SK-N-SH (cell line): ENCODE measurements around the gene GABRB2. TPM values are rescaled to one million over a fixed set of nuclear protein-coding genes. Genes with fewer than 3 reads are reported as not detected.
"Not testable (repeated sequence)": the region's sequence is repeated elsewhere in the genome, so short reads cannot be mapped to it uniquely, and the experiment has no call there.

Experiments used
- CTCF ChIA-PET: fragments of 300-600, 350-600 bp; formaldehyde crosslinking; extraction: SDS; loops from one replicate; lab custom pipeline; 2021; lab: Yijun Ruan, JAX
- POLR2A ChIA-PET: fragments of 350-600 bp; sonication (Branson Sonifier 250); formaldehyde crosslinking; extraction: SDS; loops from one replicate; lab custom pipeline; 2020; ENCODE audit warnings: antibody characterized with exemption, inconsistent platforms; lab: Yijun Ruan, JAX
- DNase-seq: peaks from one replicate; pipeline ENCODE4 v3.0.0; 2012
- H2AFZ ChIP-seq: fragments of 200-600 bp; sonication (generic); 2 replicates; pipeline ENCODE4 v1.8.1; 2016; ENCODE audit warnings: antibody characterized with exemption, mild to moderate bottlenecking, low read depth
- H3F3A ChIP-seq: fragments of 200-600 bp; sonication (generic); replicated peaks from 2 replicates; pipeline ENCODE3; 2016; ENCODE audit warnings: antibody characterized with exemption, mild to moderate bottlenecking; ENCODE audit not compliant: insufficient read depth
- H3K27ac ChIP-seq, 2 experiments: fragments of 200-500 bp in 1 of 2; fragments of 200-600 bp in 1 of 2; sonication (Bioruptor generic) in 1 of 2; sonication (generic), shearing (Covaris generic) in 1 of 2; 2 replicates each; pipeline versions ENCODE4 v1.5.1 to v1.6.1; 2014 to 2016; ENCODE audit warnings: low read depth in 2 of 2, inconsistent platforms in 1 of 2, low read length in 1 of 2, mild to moderate bottlenecking in 1 of 2, mixed read lengths in 1 of 2
- H3K27me3 ChIP-seq: fragments of 200-600 bp; sonication (generic), shearing (Covaris generic); 2 replicates; pipeline ENCODE4 v1.6.1; 2016; ENCODE audit warnings: mixed run types; ENCODE audit not compliant: insufficient read depth
- H3K36me3 ChIP-seq, 2 experiments: fragments of 200-500 bp in 1 of 2; fragments of 200-600 bp in 1 of 2; sonication (Bioruptor generic) in 1 of 2; sonication (generic) in 1 of 2; replicated peaks in 1 of 2; 2 replicates each; pipeline versions ENCODE3 to v1.5.1; 2014 to 2016; ENCODE audit warnings: low read length in 1 of 2, mild to moderate bottlenecking in 1 of 2; ENCODE audit not compliant: insufficient read depth in 2 of 2, control insufficient read depth in 1 of 2
- H3K4me1 ChIP-seq, 2 experiments: fragments of 200-500 bp in 1 of 2; fragments of 200-600 bp in 1 of 2; sonication (Bioruptor generic) in 1 of 2; sonication (generic), shearing (Covaris generic) in 1 of 2; 2 replicates each; pipeline versions ENCODE4 v1.5.1 to v1.6.1; 2014 to 2016; ENCODE audit warnings: low read depth in 1 of 2, low read length in 1 of 2, mixed run types in 1 of 2; ENCODE audit not compliant: insufficient read depth in 2 of 2, control insufficient read depth in 1 of 2
- H3K4me2 ChIP-seq: fragments of 200-600 bp; sonication (generic), shearing (Covaris generic); 2 replicates; pipeline ENCODE4 v1.6.1; 2017; ENCODE audit warnings: mixed run types
- H3K4me3 ChIP-seq, 2 experiments: fragments of 200-500 bp in 1 of 2; fragments of 200-600 bp in 1 of 2; sonication (Bioruptor generic) in 1 of 2; sonication (generic), shearing (Covaris generic) in 1 of 2; 2 replicates each; pipeline versions ENCODE4 v1.5.1 to v1.8.1; 2014 to 2016; ENCODE audit warnings: low read depth in 2 of 2, inconsistent platforms in 1 of 2, low read length in 1 of 2, mild to moderate bottlenecking in 1 of 2, mixed read lengths in 1 of 2, moderate library complexity in 1 of 2
- H3K79me2 ChIP-seq: fragments of 200-600 bp; sonication (generic); 2 replicates; pipeline ENCODE4 v1.8.1; 2017; ENCODE audit warnings: mild to moderate bottlenecking; ENCODE audit not compliant: insufficient read depth
- H3K9ac ChIP-seq: fragments of 200-600 bp; sonication (generic); 2 replicates; pipeline ENCODE4 v1.6.1; 2017; ENCODE audit warnings: mixed run types
- H3K9me2 ChIP-seq: fragments of 200-600 bp; sonication (generic); 2 replicates; pipeline ENCODE4 v1.6.1; 2017; ENCODE audit warnings: mixed run types
- H3K9me3 ChIP-seq: fragments of 200-600 bp; sonication (generic); 2 replicates; pipeline ENCODE4 v1.6.1; 2017; ENCODE audit warnings: mixed run types, mild to moderate bottlenecking, moderate library complexity
- H4K20me1 ChIP-seq: fragments of 200-600 bp; sonication (generic); 2 replicates; pipeline ENCODE4 v1.6.1; 2017; ENCODE audit warnings: mild to moderate bottlenecking, mixed run types; ENCODE audit not compliant: insufficient read depth
- CTCF ChIP-seq: fragments of 200-600 bp; sonication (generic); IDR thresholded peaks from 2 replicates; pipeline ENCODE4 v1.6.1; 2017; ENCODE audit warnings: antibody characterized with exemption, mild to moderate bottlenecking, moderate library complexity
- EP300 ChIP-seq, 2 experiments: IDR thresholded peaks; 2 replicates each; pipeline versions ENCODE4 v1.4.0 to v1.6.1; 2012; ENCODE audit warnings: borderline replicate concordance in 1 of 2, low read depth in 1 of 2, low read length in 1 of 2
- EZH2phosphoT487 ChIP-seq: fragments of 200-600 bp; sonication (generic); IDR thresholded peaks from 2 replicates; pipeline ENCODE4 v1.6.1; 2017; ENCODE audit warnings: low read depth, mixed run types, mild to moderate bottlenecking, antibody characterized with exemption, moderate library complexity, borderline replicate concordance
- FOSL2 ChIP-seq: IDR thresholded peaks from 2 replicates; pipeline ENCODE4 v1.4.0; 2012; ENCODE audit warnings: low read depth, mild to moderate bottlenecking, moderate library complexity, borderline replicate concordance
- FOXJ3 ChIP-seq: sonication (generic); formaldehyde crosslinking; IDR thresholded peaks from 2 replicates; pipeline ENCODE4 v1.5.1; 2020; ENCODE audit warnings: mild to moderate bottlenecking, missing genetic modification reagents
- GABPA ChIP-seq: IDR thresholded peaks from 2 replicates; pipeline ENCODE4 v1.4.0; 2012; ENCODE audit warnings: low read depth, mild to moderate bottlenecking
- MXI1 ChIP-seq: IDR thresholded peaks from 2 replicates; pipeline ENCODE4 v1.6.1; 2012; ENCODE audit warnings: mild to moderate bottlenecking, low read depth, low read length, improper control_type of control experiment
- NRF1 ChIP-seq: IDR thresholded peaks from 2 replicates; pipeline ENCODE4 v1.6.1; 2012; ENCODE audit warnings: low read depth, mild to moderate bottlenecking, low read length
- POLR2AphosphoS5 ChIP-seq: IDR thresholded peaks from 2 replicates; pipeline ENCODE4 v1.6.1; 2012; ENCODE audit warnings: low read depth, low read length
- RAD21 ChIP-seq: IDR thresholded peaks from 2 replicates; pipeline ENCODE4 v1.6.1; 2012; ENCODE audit warnings: mild to moderate bottlenecking, low read length
- RFX5 ChIP-seq: IDR thresholded peaks from 2 replicates; pipeline ENCODE4 v1.6.1; 2012; ENCODE audit warnings: mild to moderate bottlenecking, improper control_type of control experiment, low read length
- TCF12 ChIP-seq: IDR thresholded peaks from 2 replicates; pipeline ENCODE4 v1.4.0; 2012
- ZBTB33 ChIP-seq: IDR thresholded peaks from 2 replicates; pipeline ENCODE4 v1.4.0; 2012; ENCODE audit warnings: low read depth, borderline replicate concordance
- WGBS: methylation state at CpG from one replicate; pipeline ENCODE4 v1.1.6; 2017; ENCODE audit warnings: low lambda C conversion rate; 5-methylcytosine and 5-hydroxymethylcytosine counted together
- polyA plus RNA-seq, 3 experiments: library from polyadenylated mRNA; depleted of rRNA; stranded (reverse); fragments of >200 nt; gene quantifications; 2 replicates each; pipeline ENCODE4 v1.2.3, GENCODE V29; 2012
- TF ChIP-seq, protein P1 (sequence below): IDR thresholded peaks from 2 replicates; pipeline ENCODE4 v1.6.1; 2012; ENCODE audit warnings: mild to moderate bottlenecking, low read depth, low read length, moderate library complexity
- TF ChIP-seq, protein P2 (sequence below): IDR thresholded peaks from 2 replicates; pipeline ENCODE4 v1.4.0; 2012; ENCODE audit warnings: low read depth, borderline replicate concordance

Gene GABRB2
- polyA plus RNA-seq, 1 of the 3 experiments (the other 2 are of a cell fraction): not detected

DNA sequence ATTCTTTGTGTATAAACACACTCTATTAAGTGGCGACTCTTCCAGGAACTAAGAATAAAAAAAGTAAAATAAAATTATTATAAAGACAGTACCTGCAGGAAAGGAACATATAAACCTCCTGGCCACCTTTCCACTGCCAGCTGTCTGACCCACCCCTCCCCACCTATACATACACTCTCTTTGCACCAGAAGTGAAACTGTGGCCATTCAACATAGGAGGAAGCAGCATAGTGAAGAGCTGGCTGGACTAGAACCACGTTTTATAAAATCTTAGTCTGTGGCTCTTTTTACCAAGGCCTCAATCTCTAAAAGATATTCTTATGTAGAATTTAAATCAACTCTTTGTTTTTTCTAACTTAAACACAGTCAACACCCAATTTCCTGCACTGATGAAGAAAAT, 289.6 kb downstream of the GABRB2 start:
- Histone ChIP-seq H3K4me2 (no peak overlapping the region), H3K27me3 (no peaks in the 10 kb centered on the region), H3K9me2 (no peaks in the 10 kb centered on the region), H3K9ac (no peak overlapping the region), H4K20me1 (no peaks in the 10 kb centered on the region), H3K9me3 (no peaks in the 10 kb centered on the region), H3K79me2 (no peaks in the 10 kb centered on the region), H3K4me1 (no peaks in the 10 kb centered on the region), H3K36me3 (no peaks in the 10 kb centered on the region), H3K27ac (no peak overlapping the region), H2AFZ (no peak overlapping the region), H3F3A (no peaks in the 10 kb centered on the region), H3K4me3 (no peak overlapping the region)
- WGBS: 2% methylated on average over 2 of the region's 2 CpGs
- CTCF ChIA-PET: no interaction called here
- TF ChIP-seq RFX5: no peak
- no peak for TF ChIP-seq TCF12
- TF ChIP-seq EZH2phosphoT487: no peak
- POLR2A ChIA-PET: no interaction called here
- DNase-seq: no peak

DNA sequence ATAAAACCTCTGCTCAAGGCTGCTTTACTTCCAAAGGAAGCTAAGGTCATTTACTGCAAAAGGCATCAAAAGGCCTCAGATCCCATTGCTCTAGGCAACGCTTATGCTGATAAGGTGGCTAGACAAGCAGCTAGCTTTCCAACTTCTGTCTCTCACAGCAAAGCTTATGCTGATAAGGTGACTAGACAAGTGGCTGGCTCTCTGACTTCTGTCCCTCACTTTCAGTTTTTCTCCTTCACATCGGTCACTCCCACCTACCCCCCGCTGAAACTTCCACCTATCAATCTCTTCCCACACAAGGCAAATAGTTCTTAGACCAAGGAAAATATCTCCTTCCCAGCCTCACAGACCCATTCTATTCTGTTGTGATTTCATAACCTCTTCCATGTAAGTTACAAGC, 293.6 kb downstream of the GABRB2 start:
- H4K20me1 ChIP-seq, H3K9ac ChIP-seq, H3K4me2 ChIP-seq, H3K27ac ChIP-seq, H2AFZ ChIP-seq, H3K27me3 ChIP-seq, CTCF ChIA-PET, H3K9me3 ChIP-seq, H3F3A ChIP-seq, H3K36me3 ChIP-seq, H3K4me3 ChIP-seq, H3K4me1 ChIP-seq, POLR2A ChIA-PET, DNase-seq, H3K9me2 ChIP-seq, H3K79me2 ChIP-seq: not testable (repeated sequence)
- WGBS: 30% methylated on average over 3 of the region's 3 CpGs

DNA sequence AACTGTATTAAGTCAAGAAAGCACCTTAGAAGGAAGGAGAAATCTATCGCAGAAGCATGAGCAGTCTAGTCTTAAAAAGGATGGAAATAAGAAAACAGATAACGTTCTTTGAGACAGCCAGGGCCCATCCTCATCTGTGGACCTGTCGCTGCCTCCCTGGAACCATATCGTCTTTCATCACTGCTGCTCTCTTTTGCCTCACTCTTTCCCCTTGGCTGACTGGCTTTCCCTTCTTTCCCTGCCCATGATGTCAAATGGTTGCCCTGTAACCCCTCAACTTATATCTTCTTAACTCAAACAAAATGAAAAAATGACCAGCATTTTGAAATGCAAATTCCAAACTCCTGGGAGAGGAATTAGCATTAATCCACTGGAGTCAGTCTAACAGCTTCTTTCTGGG, 299.8 kb downstream of the GABRB2 start:
- H3K79me2 ChIP-seq: no peaks in the 10 kb centered on the region
- ChIA-PET CTCF (no interaction called here), POLR2A (no interaction called here)
- DNase-seq: no peak
- H4K20me1 ChIP-seq: no peaks in the 10 kb centered on the region
- H3K9ac ChIP-seq: no peak overlapping the region
- H3K27ac ChIP-seq: no peak overlapping the region
- no peaks in the 10 kb centered on the region for H3K4me1 ChIP-seq
- no peaks in the 10 kb centered on the region for H3K27me3 ChIP-seq
- no peaks in the 10 kb centered on the region for H3K9me2 ChIP-seq
- no peak overlapping the region for H3K4me2 ChIP-seq
- no peaks in the 10 kb centered on the region for H3K9me3 ChIP-seq
- no peaks in the 10 kb centered on the region for H3K36me3 ChIP-seq
- H2AFZ ChIP-seq: no peak overlapping the region
- WGBS: 9% methylated on average over 4 of the region's 4 CpGs
- no peaks in the 10 kb centered on the region for H3F3A ChIP-seq
- H3K4me3 ChIP-seq: no peak overlapping the region
- TF ChIP-seq FOSL2: no peak
- no peak for TF ChIP-seq RAD21
- no peak for TF ChIP-seq MXI1
- no peak for TF ChIP-seq ZBTB33
- TF ChIP-seq FOXJ3: no peak
- no peak for TF ChIP-seq POLR2AphosphoS5
- TF ChIP-seq GABPA: no peak
- TF ChIP-seq NRF1: no peak
- TF ChIP-seq EP300 (IDR thresholded peaks at IDR 0.05; ENCODE audit: borderline replicate concordance in 1 of 2, low read depth in 1 of 2, low read length in 1 of 2): no peak
- TF ChIP-seq, protein P1, sequence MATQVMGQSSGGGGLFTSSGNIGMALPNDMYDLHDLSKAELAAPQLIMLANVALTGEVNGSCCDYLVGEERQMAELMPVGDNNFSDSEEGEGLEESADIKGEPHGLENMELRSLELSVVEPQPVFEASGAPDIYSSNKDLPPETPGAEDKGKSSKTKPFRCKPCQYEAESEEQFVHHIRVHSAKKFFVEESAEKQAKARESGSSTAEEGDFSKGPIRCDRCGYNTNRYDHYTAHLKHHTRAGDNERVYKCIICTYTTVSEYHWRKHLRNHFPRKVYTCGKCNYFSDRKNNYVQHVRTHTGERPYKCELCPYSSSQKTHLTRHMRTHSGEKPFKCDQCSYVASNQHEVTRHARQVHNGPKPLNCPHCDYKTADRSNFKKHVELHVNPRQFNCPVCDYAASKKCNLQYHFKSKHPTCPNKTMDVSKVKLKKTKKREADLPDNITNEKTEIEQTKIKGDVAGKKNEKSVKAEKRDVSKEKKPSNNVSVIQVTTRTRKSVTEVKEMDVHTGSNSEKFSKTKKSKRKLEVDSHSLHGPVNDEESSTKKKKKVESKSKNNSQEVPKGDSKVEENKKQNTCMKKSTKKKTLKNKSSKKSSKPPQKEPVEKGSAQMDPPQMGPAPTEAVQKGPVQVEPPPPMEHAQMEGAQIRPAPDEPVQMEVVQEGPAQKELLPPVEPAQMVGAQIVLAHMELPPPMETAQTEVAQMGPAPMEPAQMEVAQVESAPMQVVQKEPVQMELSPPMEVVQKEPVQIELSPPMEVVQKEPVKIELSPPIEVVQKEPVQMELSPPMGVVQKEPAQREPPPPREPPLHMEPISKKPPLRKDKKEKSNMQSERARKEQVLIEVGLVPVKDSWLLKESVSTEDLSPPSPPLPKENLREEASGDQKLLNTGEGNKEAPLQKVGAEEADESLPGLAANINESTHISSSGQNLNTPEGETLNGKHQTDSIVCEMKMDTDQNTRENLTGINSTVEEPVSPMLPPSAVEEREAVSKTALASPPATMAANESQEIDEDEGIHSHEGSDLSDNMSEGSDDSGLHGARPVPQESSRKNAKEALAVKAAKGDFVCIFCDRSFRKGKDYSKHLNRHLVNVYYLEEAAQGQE: no peak
- TF ChIP-seq, protein P2, sequence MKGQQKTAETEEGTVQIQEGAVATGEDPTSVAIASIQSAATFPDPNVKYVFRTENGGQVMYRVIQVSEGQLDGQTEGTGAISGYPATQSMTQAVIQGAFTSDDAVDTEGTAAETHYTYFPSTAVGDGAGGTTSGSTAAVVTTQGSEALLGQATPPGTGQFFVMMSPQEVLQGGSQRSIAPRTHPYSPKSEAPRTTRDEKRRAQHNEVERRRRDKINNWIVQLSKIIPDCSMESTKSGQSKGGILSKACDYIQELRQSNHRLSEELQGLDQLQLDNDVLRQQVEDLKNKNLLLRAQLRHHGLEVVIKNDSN: no peak
- no peak for TF ChIP-seq CTCF
